SK-N-SH treated with all-trans-retinoic acid at 6 μM for 48 hours (cell line): ENCODE data around the gene CREB3L2.

Source experiments
- ATAC-seq: fragments of 200-7000 bp; cut with Tn5 transposase; 3 replicates; pipeline ENCODE4 v1.9.1; 2020; ENCODE audit warnings: mild to moderate bottlenecking, moderate library complexity
- BACH2 ChIP-seq: fragments of 250-450 bp; sonication (Bioruptor Pico); IDR thresholded peaks from 2 replicates; pipeline ENCODE4 v1.9.0; 2021; ENCODE audit warnings: mild to moderate bottlenecking, borderline replicate concordance
- CREB5 ChIP-seq: fragments of 250-450 bp; sonication (Bioruptor Pico); IDR thresholded peaks from 2 replicates; pipeline ENCODE4 v1.5.1; 2020; ENCODE audit warnings: low read depth, mild to moderate bottlenecking, moderate library complexity
- CSDC2 ChIP-seq: fragments of 250-450 bp; sonication (Bioruptor Pico); IDR thresholded peaks from 2 replicates; pipeline ENCODE4 v1.5.0; 2020; ENCODE audit warnings: mild to moderate bottlenecking, moderate library complexity
- CSRNP3 ChIP-seq: fragments of 250-450 bp; sonication (Bioruptor Pico); IDR thresholded peaks from 2 replicates; pipeline ENCODE4 v1.5.1; 2021; ENCODE audit warnings: mild to moderate bottlenecking, moderate library complexity
- ESRRG ChIP-seq: fragments of 250-450 bp; sonication (Bioruptor Pico); IDR thresholded peaks from 2 replicates; pipeline ENCODE4 v1.6.1; 2021; ENCODE audit warnings: mild to moderate bottlenecking
- GLIS3 ChIP-seq: fragments of 250-450 bp; sonication (Bioruptor Pico); IDR thresholded peaks from 2 replicates; pipeline ENCODE4 v1.5.0; 2020; ENCODE audit warnings: mild to moderate bottlenecking, moderate library complexity
- ISL1 ChIP-seq: fragments of 250-450 bp; sonication (Bioruptor Pico); IDR thresholded peaks from 2 replicates; pipeline ENCODE4 v2.1.2; 2022; ENCODE audit warnings: mild to moderate bottlenecking, moderate library complexity
- OSR1 ChIP-seq: fragments of 250-450 bp; sonication (Bioruptor Pico); IDR thresholded peaks from 2 replicates; pipeline ENCODE4 v1.8.0; 2022; ENCODE audit warnings: moderate library complexity, mild to moderate bottlenecking, inconsistent platforms
- PATZ1 ChIP-seq: fragments of 250-450 bp; sonication (Bioruptor Pico); IDR thresholded peaks from 2 replicates; pipeline ENCODE4 v1.8.0; 2020; ENCODE audit warnings: mild to moderate bottlenecking, moderate library complexity, borderline replicate concordance
- POU6F1 ChIP-seq: fragments of 250-450 bp; sonication (Bioruptor Pico); IDR thresholded peaks from 2 replicates; pipeline ENCODE4 v1.8.0; 2021; ENCODE audit warnings: low read depth, mild to moderate bottlenecking, moderate library complexity, borderline replicate concordance
- PPARA ChIP-seq: fragments of 250-450 bp; sonication (Bioruptor Pico); IDR thresholded peaks from 2 replicates; pipeline ENCODE4 v1.5.0; 2020; ENCODE audit warnings: mild to moderate bottlenecking, borderline replicate concordance
- RARB ChIP-seq: fragments of 250-450 bp; sonication (Bioruptor Pico); IDR thresholded peaks from 2 replicates; pipeline ENCODE4 v1.8.0; 2021; ENCODE audit warnings: mild to moderate bottlenecking, moderate library complexity
- SNAI2 ChIP-seq: fragments of 250-450 bp; sonication (Bioruptor Pico); IDR thresholded peaks from 2 replicates; pipeline ENCODE4 v1.5.0; 2020; ENCODE audit warnings: mild to moderate bottlenecking, moderate library complexity
- TCF4 ChIP-seq: fragments of 250-450 bp; sonication (Bioruptor Pico); IDR thresholded peaks from 2 replicates; pipeline ENCODE4 v1.8.0; 2021; ENCODE audit warnings: mild to moderate bottlenecking, moderate library complexity, borderline replicate concordance
- TOX ChIP-seq: fragments of 250-450 bp; sonication (Bioruptor Pico); IDR thresholded peaks from 2 replicates; pipeline ENCODE4 v1.8.0; 2021; ENCODE audit warnings: mild to moderate bottlenecking, moderate library complexity, borderline replicate concordance
- TSHZ2 ChIP-seq: fragments of 250-450 bp; sonication (Bioruptor Pico); IDR thresholded peaks from 2 replicates; pipeline ENCODE4 v1.5.0; 2020; ENCODE audit warnings: mild to moderate bottlenecking, moderate library complexity
- ZC3H10 ChIP-seq: fragments of 250-450 bp; sonication (Bioruptor Pico); IDR thresholded peaks from 2 replicates; pipeline ENCODE4 v1.5.1; 2021; ENCODE audit warnings: mild to moderate bottlenecking, moderate library complexity
- ZFP3 ChIP-seq: fragments of 250-450 bp; sonication (Bioruptor Pico); IDR thresholded peaks from 2 replicates; pipeline ENCODE4 v1.5.0; 2020; ENCODE audit warnings: mild to moderate bottlenecking, moderate library complexity
- ZFP30 ChIP-seq: fragments of 450-650 bp; formaldehyde crosslinking; IDR thresholded peaks from 2 replicates; pipeline ENCODE4 v1.5.0; 2022; ENCODE audit warnings: mild to moderate bottlenecking, moderate library complexity
- ZNF565 ChIP-seq: fragments of 450-650 bp; formaldehyde crosslinking; conservative IDR thresholded peaks from 2 replicates; pipeline ENCODE4 v1.5.0; 2020; ENCODE audit warnings: low read depth, mild to moderate bottlenecking, moderate library complexity
- ZNF70 ChIP-seq: fragments of 450-650 bp; formaldehyde crosslinking; IDR thresholded peaks from 2 replicates; pipeline ENCODE4 v1.5.0; 2020; ENCODE audit warnings: mild to moderate bottlenecking, moderate library complexity

Gene CREB3L2

GRCh38 chr7:137975221-137975620 is 26.7 kb downstream of the CREB3L2 start:
- TF ChIP-seq TCF4 (CRISPR knock-in tag) (no peak), ZC3H10 (CRISPR knock-in tag) (no peak), ZNF565 (CRISPR knock-in tag) (no peak), ZFP3 (no peak), ESRRG (CRISPR knock-in tag) (no peak), RARB (no peak), PATZ1 (no peak), ZFP30 (CRISPR knock-in tag) (no peak), OSR1 (CRISPR knock-in tag) (no peak), CSDC2 (no peak), SNAI2 (no peak), TOX (CRISPR knock-in tag) (no peak), POU6F1 (CRISPR knock-in tag) (no peak), CREB5 (no peak), GLIS3 (CRISPR knock-in tag) (no peak)
- TF ChIP-seq, all 23 proteins: peak for 0
- ATAC-seq, result no peak

- no peak for ATAC-seq
- no peak for TF ChIP-seq ZNF565 (CRISPR knock-in tag)
- no peak for TF ChIP-seq POU6F1 (CRISPR knock-in tag)
- TF ChIP-seq ZNF70 (CRISPR knock-in tag), result no peak
- TF ChIP-seq ZFP3, result no peak
- TF ChIP-seq ZC3H10 (CRISPR knock-in tag), result no peak
- TF ChIP-seq TOX (CRISPR knock-in tag), result no peak
- no peak for TF ChIP-seq RARB
- TF ChIP-seq GLIS3 (CRISPR knock-in tag), result no peak
- no peak for TF ChIP-seq CSRNP3 (CRISPR knock-in tag)
- no peak for TF ChIP-seq SNAI2
- TF ChIP-seq CREB5, result no peak
- no peak for TF ChIP-seq TCF4 (CRISPR knock-in tag)
- TF ChIP-seq CSDC2, result no peak
- no peak for TF ChIP-seq TSHZ2 (CRISPR knock-in tag)
- no peak for TF ChIP-seq BACH2 (CRISPR knock-in tag)
- no peak for TF ChIP-seq ISL1 (CRISPR knock-in tag)
- TF ChIP-seq PPARA (CRISPR knock-in tag), result no peak
Measured at GRCh38 chr7:137974766-137975165, 27.1 kb downstream of the CREB3L2 start.
